AG04450 (cell line): Measurements from ENCODE around the gene ACAD11. TPM values are rescaled to one million over a fixed set of nuclear protein-coding genes. Genes with fewer than 3 reads are reported as not detected.

Experiments
- CTCF ChIA-PET: fragments of 300-600, 350-600 bp; formaldehyde crosslinking; extraction: SDS; loops from one replicate; lab custom pipeline; 2022; ENCODE audit warnings: antibody characterized with exemption, inconsistent platforms; lab: Charles Lee
- POLR2A ChIA-PET: fragments of 350-600 bp; formaldehyde crosslinking; extraction: SDS; loops from one replicate; lab custom pipeline; 2021; ENCODE audit warnings: antibody characterized with exemption, inconsistent platforms; lab: Yijun Ruan, JAX
- DNase-seq: peaks from one replicate; pipeline ENCODE4 v3.0.0-alpha.2; 2011; ENCODE audit warnings: low read depth, low spot score
- H3K27ac ChIP-seq: one replicate; pipeline ENCODE4 v1.5.1; 2012; ENCODE audit warnings: low read depth, low read length, control low read depth
- H3K27me3 ChIP-seq: one replicate; pipeline ENCODE4 v1.6.0; 2012; ENCODE audit warnings: low read length; ENCODE audit not compliant: control insufficient read depth, insufficient read depth
- H3K4me3 ChIP-seq: 2 replicates; pipeline ENCODE4 v1.5.1; 2011; ENCODE audit warnings: mild to moderate bottlenecking, low read depth, low read length, control low read depth
- H3K9me3 ChIP-seq: 2 replicates; pipeline ENCODE4 v1.5.1; 2012; ENCODE audit warnings: low read length; ENCODE audit not compliant: control insufficient read depth, insufficient read depth
- polyA plus RNA-seq: library from polyadenylated mRNA; depleted of rRNA; stranded (reverse); fragments of >200 nt; gene quantifications from 2 replicates; pipeline ENCODE4 v1.2.3, GENCODE V29; 2011
- TF ChIP-seq, protein P1 (sequence below): IDR thresholded peaks from 2 replicates; pipeline ENCODE4 v1.5.1; 2011; ENCODE audit warnings: low read depth, low read length, control low read depth, inconsistent platforms

The ACAD11 gene
- polyA plus RNA-seq, 1 experiment, result 23.3 TPM

DNA sequence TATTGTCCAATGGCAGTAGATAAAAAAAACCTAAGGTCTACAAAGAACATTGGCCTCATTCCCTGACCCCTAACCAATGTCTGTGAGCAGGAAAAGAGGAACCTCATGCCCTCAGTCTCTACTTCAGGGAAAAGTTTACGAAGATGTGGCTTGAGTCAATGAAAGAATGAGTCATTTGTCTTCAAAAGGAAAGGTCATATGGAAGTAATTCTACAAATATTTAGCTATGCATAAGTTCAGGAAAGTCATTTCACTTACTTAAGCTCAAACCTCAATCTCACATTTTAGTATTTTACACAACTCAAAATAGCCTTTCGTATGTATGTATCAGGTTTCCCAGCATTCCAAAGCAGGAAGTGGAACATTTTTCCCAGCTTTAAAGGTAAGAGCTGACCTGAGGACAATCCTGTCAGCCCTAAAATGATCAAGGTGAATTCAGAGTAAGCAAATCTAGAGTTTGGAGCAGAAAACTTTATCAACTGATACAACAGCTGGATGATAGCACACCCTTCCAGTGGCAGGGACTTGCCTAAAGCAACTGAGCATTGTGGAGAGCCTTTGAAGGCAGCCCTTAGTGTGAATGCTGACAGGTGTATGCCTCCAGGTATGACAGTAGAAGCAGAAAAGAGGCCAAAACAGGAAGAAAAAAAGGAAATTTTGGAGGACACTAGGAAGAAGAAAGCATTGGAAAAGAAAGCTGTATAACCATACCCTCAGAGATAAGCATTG is 116.4 kb downstream of the ACAD11 start:
- Histone ChIP-seq H3K27me3 (no peaks in the 10 kb centered on the region), H3K27ac (peak overlapping the region; percentile 95), H3K4me3 (no peak overlapping the region), H3K9me3 (no peaks in the 10 kb centered on the region)
- peak; percentile 84 for DNase-seq
- POLR2A ChIA-PET, result interaction anchor here (0.8 to 1.5 kb wide), 4 partner anchors 51 to 118 kb away, joined by 4 to 6 read pairs (median 4); no protein-coding TSS in a partner anchor
- CTCF ChIA-PET, result interaction anchor here (0.7 to 2.6 kb wide), 2 partner anchors 96 to 99 kb away, joined by 3 to 18 read pairs; no protein-coding TSS in a partner anchor
- TF ChIP-seq, protein P1, sequence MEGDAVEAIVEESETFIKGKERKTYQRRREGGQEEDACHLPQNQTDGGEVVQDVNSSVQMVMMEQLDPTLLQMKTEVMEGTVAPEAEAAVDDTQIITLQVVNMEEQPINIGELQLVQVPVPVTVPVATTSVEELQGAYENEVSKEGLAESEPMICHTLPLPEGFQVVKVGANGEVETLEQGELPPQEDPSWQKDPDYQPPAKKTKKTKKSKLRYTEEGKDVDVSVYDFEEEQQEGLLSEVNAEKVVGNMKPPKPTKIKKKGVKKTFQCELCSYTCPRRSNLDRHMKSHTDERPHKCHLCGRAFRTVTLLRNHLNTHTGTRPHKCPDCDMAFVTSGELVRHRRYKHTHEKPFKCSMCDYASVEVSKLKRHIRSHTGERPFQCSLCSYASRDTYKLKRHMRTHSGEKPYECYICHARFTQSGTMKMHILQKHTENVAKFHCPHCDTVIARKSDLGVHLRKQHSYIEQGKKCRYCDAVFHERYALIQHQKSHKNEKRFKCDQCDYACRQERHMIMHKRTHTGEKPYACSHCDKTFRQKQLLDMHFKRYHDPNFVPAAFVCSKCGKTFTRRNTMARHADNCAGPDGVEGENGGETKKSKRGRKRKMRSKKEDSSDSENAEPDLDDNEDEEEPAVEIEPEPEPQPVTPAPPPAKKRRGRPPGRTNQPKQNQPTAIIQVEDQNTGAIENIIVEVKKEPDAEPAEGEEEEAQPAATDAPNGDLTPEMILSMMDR, result no peak

DNA sequence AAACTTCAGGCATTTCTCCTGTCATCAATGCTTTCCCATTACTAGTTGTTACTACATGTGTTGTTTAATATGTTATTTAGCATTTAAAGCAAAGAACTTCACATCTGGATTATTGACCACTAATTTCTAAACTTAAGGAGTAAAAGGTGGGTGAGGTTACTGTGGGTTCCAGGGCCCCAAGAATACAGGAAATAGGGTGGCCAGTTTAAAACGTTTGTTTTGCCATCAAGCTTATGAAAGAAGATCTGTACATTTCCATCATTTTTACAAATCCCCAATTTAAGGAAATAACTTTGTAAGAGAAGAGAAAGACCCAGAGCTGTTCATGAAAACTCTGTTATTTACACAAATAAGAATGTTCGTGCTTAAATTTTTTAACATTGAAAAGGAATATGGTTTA is 117.0 kb downstream of the ACAD11 start:
- DNase-seq, result no peak
- Histone ChIP-seq H3K4me3 (no peak overlapping the region), H3K27me3 (no peaks in the 10 kb centered on the region), H3K9me3 (no peaks in the 10 kb centered on the region), H3K27ac (peak overlapping the region; percentile 55)
- TF ChIP-seq, protein P1, result no peak
- CTCF ChIA-PET, result interaction anchor here (2.6 kb wide), 1 partner anchor 100 kb away, joined by 18 read pairs; no protein-coding TSS in a partner anchor
- POLR2A ChIA-PET, result interaction anchor here (0.8 to 1.5 kb wide), 4 partner anchors 51 to 118 kb away, joined by 4 to 6 read pairs (median 4); no protein-coding TSS in a partner anchor

DNA sequence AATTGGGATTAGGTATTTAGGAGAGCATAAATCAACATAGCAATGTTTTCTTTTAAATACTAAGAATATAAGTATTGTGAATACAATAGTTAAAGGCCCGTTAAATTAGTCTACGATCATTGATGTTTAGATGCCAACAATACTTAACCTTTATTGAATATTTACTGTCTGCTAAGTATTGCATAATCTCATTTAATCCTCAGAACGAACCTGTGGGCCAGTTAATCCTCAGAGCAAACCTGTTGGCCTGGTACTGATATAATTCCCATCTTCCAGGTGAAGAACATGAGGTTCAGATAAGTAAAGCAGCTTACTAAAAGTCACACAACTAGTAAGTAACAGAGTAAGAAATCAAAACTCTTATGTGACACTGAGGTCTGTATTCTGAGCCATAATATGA is 119.9 kb downstream of the ACAD11 start:
- DNase-seq, result no peak
- CTCF ChIA-PET, result interaction anchor here (9.5 kb wide), 1 partner anchor 101 kb away, joined by 381 read pairs; no protein-coding TSS in a partner anchor
- TF ChIP-seq, protein P1, result no peak
- Histone ChIP-seq H3K27ac (no peak overlapping the region), H3K27me3 (no peaks in the 10 kb centered on the region), H3K9me3 (no peaks in the 10 kb centered on the region), H3K4me3 (no peak overlapping the region)
- POLR2A ChIA-PET, result no interaction called here

DNA sequence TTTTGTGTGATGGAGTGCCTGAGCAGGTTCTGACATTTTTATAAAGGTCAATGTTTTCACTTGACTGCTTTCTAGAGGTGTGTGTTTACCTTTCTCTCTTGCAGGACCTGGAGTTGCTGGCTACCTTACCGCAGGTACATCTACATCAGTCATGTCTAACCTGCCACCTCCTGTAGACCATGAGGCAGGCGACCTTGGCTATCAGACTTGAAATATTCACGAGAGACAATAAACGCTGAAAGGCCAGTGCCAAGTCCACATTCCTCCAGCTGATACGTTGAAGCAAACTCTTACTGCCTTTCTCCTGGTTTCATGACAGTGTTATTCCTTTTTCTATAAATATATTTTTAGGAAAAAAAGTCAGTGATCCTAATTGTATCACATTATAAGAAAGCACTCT is 121.5 kb downstream of the ACAD11 start:
- Histone ChIP-seq H3K27me3 (no peaks in the 10 kb centered on the region), H3K4me3 (no peak overlapping the region), H3K9me3 (no peaks in the 10 kb centered on the region), H3K27ac (no peak overlapping the region)
- TF ChIP-seq, protein P1, result no peak
- no peak for DNase-seq
- POLR2A ChIA-PET, result interaction anchor here (0.5 to 0.7 kb wide), 2 partner anchors 119 to 126 kb away, joined by 3 read pairs; no protein-coding TSS in a partner anchor
- CTCF ChIA-PET, result interaction anchor here (0.7 to 9.5 kb wide), 6 partner anchors 11 to 121 kb away, joined by 3 to 381 read pairs (median 19); partner anchors contain the start of genes ACAD11 and UBA5

DNA sequence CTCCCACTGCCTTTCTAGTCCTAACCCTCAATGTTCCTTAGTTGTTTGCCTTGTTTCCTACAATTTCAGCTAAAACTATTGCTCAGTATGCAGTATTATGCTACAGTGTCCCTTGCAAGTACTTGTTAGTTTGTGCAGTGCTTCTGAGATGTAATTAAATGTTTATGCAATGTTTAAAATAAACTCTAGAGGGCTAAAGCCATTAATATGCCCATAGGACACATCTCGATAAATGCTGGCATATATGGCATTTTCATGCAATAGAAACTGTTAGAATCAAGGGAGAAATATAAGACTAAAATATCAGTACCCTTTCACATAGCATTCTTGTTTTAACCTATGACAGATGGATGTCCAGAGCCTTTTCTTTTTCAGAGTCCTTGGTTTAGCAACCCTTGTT is 122.3 kb downstream of the ACAD11 start:
- Histone ChIP-seq H3K27ac (no peak overlapping the region), H3K4me3 (no peak overlapping the region), H3K27me3 (no peaks in the 10 kb centered on the region), H3K9me3 (no peaks in the 10 kb centered on the region)
- DNase-seq, result no peak
- CTCF ChIA-PET, result interaction anchor here (0.7 to 9.5 kb wide), 6 partner anchors 10 to 122 kb away, joined by 3 to 381 read pairs (median 38); partner anchors contain the start of genes ACAD11 and UBA5
- TF ChIP-seq, protein P1, result peak; percentile 31; the same call in 1 of the 2 replicates
- POLR2A ChIA-PET, result no interaction called here
